Stimulated activated CD4-positive, alpha-beta T cell treated with anti-CD3 and anti-CD28 coated beads, Interleukin-2, amount 100 ng/mL, for 4 hours (primary cell): ENCODE measurements around the gene PAN3.
A peak's percentile ranks its signal among the peaks of the same experiment; 100 is the strongest.

ENCODE experiments used
- DNase-seq: peaks from one replicate; pipeline ENCODE4 v3.0.0-alpha.2; 2020; ENCODE audit warnings: low read depth

Gene PAN3

DNA sequence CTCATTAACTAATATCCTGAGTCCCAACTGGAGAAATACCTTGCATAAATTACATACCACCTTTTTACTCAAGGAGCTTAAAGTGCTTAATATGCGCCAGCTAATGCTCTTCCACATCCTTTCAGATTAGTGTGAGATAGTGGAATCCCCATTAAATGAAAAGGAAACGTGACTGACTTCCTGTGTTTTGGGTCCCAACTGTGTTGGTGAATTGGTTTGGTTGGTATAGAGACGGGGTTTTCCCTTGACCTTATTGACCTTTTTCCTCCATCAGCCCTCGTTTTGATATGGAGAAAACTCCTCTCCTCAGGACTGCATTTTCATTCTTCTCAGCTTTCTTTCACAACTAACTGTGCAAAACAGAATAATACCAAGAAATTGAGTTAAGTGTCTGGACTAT lies 163.5 kb downstream of the PAN3 start:
- no peak for DNase-seq

DNA sequence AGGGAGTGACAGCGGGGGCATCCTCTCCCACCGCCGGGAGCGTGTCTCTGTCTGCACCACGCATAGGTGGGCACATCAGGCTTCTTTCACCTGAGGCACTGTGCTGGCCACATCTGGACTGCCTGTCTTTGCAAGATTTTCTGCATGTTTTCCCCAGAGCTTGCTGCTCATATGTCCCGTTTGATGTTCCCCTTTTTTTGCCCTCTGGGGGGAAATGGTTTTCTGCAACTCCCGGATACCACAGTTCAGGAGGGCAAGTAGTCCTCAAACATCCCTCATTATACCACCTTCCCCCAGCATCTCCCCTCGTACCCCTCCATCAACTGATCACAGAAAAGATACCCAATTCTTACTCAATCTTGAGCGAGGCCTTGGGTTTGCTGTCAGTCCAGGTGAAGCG lies 168.0 kb downstream of the PAN3 start:
- DNase-seq: no peak

DNA sequence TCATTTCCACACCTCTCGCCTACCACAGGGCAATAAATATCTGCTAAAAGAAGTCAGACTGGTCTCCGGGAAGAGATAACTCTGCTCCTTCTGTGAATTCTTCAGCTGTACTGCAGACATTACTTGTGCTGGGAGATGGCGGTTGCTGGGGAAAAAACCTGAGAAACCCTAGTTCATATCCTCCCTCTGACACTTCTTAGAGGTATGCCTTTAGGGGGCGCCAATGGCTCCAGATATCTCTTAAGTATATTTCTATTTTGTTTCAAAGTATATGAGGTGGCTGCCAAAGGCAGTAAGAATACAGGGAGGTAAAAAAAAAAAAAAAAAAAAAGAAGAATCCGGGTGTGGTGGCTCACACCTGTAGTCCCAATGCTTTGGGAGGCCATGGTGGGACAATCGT lies 175.2 kb downstream of the PAN3 start:
- DNase-seq: no peak

DNA sequence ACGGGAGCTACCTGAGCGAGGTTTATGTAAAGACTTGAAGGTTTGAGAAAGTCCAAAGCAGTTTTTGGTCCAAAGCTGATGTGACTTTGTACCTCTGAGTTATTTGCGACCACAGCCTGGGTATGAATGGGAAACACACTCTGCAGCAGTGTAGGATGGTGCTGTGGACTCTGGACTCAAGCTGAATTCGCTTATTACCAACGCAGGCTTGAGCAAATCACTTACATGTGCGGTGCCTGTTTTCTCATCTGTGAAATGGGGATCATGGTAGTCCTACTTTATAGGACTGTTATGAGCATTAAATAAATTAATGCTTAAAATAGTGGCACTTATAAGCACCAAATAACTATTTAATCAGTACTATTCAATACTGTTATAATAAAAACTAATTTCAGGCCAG lies 176.5 kb downstream of the PAN3 start:
- no peak for DNase-seq

DNA sequence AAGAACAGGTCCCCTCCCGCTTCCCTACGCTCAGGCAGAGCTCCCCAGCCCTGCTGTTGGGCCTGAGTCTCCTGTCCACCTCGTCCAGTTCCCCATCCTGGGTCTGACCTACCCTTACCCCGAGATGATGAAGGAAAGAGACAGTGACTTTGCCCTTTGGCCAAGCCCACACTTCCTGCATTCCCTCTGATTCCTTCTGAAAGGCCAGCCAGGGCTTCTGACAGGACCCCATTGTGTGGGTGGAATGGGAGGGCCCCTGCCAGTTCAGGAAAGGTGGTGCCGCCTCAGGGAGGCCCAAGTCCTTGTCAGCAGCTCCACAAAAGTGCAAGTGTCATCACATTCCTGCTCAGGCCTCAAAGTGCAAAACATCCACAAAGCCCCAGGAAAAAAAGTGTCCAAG lies 177.8 kb downstream of the PAN3 start:
- no peak for DNase-seq

DNA sequence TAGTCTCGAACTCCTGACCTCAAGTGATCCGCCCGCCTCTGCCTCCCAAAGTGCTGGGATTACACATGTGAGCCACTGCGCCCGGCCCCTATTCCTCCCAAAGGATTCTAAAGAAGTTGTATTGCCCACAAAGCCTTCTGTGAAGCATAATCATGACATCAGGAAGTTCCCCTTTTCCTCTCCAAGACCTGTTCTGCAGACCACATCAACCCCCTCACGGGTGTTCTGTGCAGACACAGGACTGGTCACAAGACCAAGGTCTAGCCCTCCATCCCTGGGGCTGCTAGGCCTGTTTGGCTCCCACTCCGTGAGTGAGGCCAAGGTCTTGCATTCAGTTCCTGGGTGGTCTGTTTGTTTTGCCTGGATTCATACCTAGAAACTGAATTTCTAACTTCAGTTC lies 178.5 kb downstream of the PAN3 start:
- no peak for DNase-seq

DNA sequence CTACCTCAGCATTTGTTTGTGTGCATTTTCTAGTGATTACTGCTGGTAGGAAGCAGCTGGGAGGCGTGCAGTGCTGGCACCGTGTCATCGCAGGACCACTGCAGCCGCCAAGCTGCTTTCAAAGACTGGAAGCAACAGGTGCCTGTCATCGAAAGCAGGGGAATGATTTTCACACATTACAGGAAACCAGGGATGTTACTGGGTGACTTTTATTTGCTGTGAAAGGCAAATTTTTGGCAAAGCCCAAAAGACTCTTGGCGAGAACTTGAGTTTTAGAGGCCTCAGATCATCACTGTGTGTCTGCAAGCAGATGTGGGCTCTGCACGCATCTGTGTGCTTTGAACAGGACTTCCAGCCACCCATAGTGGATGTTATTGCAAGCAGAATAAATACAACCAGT lies 180.2 kb downstream of the PAN3 start:
- no peak for DNase-seq

DNA sequence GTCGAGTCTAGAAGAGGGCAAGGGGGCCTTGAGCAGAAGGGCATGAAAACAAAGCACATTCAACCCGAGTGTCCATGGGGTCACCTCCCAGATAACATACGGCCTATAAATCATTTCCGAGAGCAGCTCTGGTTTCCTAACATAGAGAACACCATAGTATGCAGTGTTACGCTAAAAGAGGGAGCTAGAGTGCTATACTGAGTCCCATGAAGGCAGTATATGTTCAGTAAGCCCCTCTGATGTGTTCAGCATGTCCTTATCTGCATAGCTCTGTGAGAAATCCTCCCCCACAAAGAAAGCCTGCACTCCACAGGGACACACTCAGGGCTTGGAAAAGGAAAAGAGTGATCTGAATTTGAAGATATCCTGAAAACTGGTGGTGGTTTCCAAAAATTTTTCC lies 181.2 kb downstream of the PAN3 start:
- no peak for DNase-seq

DNA sequence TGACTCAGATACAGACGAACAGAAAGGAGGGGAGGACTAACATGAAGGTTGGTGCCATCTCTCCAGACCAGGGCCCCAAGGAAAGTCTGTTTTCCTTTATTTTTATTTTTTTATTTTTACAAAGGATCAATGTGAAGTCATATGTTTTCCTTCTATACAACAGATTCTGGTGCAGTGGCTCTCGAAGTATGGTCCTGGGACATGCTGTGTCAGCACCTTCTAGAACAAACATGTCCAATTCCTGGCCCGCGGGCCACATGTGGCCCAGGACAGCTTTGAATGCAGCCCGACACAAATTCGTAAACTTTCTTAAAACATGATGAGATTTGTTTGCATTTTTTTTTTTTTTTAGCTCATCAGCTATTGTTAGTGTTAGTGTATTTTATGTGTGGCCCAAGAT lies 181.9 kb downstream of the PAN3 start:
- no peak for DNase-seq

DNA sequence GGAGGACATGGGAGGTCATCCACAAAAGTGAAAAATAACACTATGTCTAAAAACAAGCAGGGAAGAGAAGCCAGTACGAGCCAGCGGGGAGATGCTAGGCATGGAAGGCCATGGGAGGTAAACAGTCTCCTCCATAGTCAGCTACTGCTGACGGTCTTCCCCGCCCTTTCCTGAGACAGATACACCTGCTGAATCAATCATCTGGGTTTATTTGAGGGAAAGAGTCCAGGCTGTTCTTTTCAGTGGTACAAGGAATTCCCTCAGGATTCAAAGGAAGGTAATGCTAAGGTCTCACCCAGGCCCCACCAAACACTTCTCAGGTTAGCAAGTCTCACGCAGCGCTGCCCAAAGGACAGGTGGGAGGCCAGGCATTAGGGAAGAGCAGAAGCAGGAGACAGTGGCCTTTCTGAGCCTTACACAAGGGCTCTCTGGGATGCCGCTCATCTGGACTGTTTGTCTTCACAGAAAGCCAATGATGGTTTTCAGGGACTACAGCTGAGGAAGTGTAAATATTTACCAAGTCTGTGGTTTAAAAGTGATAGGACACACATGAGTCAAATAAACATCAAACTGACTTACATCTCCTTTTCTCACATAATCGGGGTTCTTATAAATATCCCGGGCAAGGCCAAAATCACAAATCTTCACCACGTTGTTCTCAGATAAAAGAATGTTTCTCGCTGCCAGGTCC lies 182.7 kb downstream of the PAN3 start:
- no peak for DNase-seq

DNA sequence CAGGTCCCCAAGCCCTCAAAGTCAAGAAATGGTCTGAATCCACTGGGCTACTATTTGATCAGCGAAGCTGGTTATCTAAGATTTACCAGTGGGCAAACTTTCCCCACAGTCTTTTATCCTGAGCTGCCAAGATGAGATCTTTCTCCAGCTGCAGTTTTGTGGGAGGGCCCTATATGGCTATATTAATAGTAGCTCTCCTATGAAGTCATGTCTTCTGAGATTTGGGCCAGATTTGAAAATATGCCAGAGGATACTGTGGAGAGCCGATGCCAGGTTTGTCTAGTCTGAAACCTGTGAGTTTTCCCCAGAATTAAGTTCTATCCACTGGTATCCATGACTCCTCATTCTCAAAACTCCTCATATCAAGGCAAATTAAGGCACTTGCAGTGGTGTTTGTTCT lies 183.4 kb downstream of the PAN3 start:
- no peak for DNase-seq

DNA sequence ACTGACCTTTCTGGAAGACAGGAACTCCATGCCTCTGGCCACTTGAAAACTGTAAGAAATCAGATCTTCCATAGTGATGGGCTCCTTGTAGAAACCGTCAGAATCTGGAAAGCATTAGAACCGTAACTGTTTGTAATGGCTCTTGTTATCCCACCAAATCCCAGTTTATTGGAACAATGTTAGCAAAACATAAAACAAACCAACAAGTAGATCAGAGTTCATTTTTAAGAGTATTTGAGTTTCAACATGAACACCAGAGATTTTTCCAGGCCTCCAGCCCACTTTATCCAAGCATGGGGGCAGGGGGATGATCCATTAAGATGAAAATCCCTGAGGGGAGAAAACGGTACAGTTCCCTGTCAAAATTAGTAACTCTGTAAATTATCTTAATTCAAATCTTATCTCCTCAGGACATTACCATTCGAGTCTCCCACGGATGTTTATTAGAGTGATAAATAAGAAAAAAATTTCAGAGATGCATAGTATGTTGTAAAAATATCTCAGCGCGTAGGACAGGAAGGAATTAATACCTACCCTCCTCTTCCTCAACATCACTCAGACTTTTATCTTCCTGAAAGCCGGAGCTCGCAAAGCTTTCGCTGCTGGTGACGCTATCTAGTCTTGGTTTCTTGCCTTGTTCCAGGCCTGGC lies 184.0 kb downstream of the PAN3 start:
- DNase-seq: no peak

DNA sequence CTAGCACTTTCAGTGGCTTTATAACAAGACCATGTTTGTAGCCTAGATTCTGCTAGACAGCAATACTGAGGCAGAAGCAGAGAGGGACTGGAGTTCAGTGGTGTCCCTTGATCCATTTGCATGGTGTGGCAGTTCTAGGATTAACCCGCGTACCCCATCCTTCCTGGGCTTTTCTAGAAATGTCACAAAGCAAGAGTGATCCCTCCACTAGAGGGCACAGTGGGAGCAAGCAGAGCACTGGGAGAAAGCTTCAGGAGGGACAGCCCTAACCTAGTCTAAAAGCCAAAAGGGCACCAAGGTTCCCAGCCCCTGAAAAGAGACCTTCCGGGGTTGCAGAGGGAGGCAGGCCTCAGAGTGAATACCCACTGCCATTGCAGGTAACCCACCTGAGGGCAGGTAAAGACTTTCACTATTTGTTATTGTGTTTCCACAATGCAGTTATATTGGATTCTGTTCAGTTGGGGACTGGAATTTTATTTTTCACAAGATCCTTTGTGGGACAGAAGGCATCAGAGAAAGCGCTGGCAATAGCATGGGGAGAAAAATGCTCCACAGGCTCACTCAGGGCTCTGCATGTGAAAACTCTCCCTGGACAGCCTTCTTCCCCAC lies 185.9 kb downstream of the PAN3 start:
- peak; percentile 40 for DNase-seq

DNA sequence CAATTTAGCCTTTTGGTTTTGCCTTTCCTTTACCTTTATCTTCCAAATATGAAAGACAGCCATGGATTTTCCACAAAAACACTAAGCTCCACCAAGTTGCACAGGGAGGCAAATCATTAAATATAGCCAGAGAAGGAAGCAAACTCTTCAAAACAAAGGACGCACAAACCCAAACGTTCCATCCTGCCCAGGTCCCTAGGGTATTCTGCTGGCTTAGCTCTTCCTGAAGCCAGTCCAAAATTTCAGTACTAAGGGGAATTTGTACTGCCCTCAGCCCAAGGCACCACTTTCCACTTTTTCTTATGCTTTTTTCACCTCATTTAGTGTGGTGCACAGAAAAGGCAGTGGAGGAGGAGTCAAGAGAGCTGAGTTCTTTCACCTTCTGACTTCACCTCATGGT lies 186.7 kb downstream of the PAN3 start:
- DNase-seq: no peak

DNA sequence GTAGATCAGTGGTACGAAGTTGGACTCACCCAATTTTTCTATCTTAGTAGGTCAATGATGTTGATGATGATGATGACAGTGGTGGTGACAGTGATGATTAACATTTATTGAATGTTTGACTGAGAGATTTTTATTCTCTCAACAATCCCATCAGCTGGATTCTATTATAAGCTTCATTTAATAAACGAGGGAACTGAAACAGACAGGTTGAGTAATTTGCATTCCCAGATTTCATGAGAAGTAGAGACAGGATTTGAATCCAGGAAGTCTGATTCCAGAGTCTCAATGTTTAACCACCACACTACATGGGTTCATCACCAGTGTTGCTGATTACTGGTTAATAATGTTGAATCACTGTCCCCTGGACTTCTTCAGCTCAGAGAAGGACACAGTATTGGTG lies 187.7 kb downstream of the PAN3 start:
- no peak for DNase-seq

DNA sequence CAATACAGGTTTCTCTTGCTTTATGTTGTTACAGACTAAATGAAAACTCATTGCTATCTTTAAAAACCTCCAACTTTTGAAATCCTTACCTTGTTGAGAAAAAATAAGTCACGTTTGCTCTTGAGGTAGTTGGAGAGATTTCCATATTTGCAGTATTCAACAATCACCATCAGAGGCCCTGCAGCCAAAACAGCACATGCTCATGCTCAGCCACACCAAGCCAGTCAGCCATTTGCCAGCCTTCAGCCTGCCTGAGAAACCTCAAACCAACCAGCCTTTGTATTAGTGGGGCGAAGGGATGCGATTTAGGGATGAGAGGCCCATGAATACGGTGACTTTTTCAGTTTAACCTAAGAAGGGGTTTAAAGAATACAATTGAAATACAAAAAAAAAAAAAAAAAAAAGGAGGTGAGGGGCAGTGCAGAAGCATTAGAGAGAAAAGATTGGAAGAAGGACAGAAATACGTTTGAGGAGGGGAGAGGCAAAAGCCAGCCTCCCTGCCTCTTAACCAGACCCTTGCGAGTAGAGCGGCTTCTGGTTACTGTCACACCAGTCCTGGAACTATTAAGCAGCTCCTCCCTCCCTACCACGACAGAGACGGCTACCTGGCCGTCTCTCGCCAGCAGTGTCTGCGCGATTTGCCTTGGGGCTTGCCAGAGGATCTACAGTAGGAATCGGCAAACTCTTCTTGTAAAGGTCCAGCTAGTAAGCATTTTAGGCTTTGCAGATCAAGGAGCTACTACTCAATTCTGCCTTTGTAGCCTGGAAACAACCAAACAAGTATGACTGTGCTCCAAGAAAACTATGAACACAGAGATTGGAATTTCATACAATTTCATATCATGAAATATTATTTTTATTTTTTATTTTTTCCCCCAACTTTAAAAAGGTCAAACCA lies 189.3 kb downstream of the PAN3 start:
- no peak for DNase-seq

DNA sequence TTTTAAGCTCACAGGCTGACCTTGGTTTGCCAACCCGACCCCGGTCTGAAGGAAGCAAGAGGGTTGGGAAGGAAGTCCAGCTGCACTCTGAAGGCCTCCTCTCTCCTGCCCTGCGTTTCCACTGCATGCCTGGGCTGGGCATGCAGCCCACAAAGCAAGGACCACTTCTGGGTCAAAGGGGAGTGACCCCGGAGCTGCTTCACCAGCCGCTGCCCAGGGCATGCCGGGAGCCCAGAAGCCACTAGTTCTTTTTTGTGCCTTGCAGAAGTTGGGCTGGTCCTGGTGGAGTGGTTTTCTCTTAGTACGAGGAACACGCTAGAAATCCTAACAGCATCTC lies 189.9 kb downstream of the PAN3 start:
- DNase-seq: no peak

DNA sequence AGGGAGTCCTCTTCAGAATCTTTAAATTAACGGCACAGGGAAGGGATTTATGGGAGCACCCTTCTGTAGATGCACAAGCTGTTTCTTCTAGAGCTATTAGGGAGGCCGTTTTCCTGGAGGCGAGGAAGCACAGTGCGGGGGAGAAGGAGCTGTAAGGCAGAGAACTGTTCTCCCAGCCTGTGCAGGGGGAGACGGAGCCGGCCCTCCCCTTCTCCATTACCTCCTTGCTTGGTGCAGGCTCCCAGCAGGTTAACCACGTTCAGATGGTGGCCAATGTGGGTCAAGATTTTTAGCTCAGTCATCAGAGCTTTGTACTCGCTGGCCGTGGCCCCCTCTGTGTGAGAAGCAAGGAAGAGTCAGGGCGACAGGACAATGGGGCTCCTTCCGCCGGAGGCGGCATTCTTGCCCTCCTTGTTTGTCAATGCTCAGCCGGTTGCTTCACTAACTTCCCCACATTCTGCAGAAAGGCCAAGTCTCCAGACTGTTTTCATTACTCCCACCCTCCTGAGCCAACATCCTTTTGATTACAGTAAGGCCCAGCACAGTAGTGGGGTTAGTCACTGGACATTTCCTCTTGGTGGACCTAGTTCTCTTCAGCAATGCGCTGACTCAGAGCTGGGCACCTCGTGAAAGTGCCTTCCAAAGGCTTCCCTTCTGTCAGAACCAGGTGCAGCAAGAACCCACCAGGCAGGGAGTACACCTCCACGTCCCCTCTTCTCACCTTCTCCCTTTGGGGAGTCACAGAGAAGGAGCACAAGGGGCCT lies 191.2 kb downstream of the PAN3 start:
- no peak for DNase-seq

DNA sequence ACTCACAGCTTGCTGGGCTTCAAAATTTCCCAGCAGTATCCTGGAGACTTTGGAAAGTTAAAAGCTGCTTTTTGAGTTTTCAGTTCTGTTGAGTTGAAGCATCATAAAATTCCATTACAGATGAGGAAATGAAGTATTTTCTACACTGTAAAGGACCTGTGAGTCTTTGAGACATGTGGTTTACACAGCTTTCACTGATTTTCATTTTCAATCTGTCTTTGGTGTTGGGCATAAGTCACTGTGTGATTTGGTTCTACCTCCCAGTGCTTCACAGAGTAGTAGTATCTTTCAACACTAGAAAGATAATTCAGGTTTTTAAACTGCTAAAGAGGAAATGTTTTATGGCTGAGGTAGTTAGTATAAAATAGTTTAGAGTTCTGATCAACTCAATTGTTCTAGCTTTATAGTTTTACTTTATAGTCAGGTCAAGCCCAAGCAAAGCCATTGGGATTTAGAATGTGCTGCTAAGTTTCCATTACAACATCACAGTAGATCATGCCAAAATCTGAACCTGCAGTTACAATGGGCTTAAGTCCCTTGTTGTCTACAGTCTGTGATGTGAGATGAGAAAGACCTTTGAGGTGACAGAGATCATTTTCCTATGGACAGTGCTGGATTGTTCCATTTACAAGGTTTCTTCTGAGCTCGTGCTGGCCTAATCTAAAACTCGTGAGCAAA lies 195.0 kb downstream of the PAN3 start:
- DNase-seq: no peak

DNA sequence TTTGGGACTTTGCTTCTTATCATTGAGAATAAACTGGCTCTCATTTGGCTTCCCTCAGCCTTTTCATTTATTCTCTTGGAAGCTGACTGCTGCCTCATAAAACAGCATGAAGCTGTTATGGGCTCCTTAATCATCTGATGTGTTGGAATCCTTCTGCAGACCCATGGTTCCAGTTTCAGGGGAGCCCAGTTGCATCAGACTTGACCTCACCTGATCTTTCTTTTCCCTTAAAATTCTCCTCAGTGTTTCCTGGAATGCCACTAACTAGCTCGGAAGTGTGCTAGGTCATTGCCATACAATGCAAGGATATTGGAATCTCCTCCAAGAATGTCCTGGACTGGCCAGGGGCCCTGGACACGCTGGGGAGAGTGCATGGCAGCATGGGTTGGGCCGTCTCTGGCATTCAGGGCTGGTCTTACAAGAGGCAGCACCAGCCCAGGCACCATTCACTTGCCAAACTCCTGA lies 197.9 kb downstream of the PAN3 start:
- DNase-seq: no peak
